HepG2 (cell line): ENCODE results near the gene SETD1B. TPM values are rescaled to one million over a fixed set of nuclear protein-coding genes. Genes with fewer than 3 reads are reported as not detected.

Experiments used
- DNMT1 ChIP-seq: sonication (generic); formaldehyde crosslinking; IDR thresholded peaks from 2 replicates; pipeline ENCODE4 v1.5.1; 2020; ENCODE audit warnings: mild to moderate bottlenecking, missing genetic modification reagents
- FOXA3 ChIP-seq: IDR thresholded peaks from 2 replicates; pipeline ENCODE4 v1.6.1; 2016; ENCODE audit warnings: missing genetic modification reagents, missing compliant biosample characterization
- NCOA2 ChIP-seq: sonication (generic); formaldehyde crosslinking; IDR thresholded peaks from 2 replicates; pipeline ENCODE4 v1.8.0; 2022; ENCODE audit warnings: inconsistent platforms
- RXRA ChIP-seq: sonication (generic); formaldehyde crosslinking; IDR thresholded peaks from 2 replicates; pipeline ENCODE4 v1.5.1; 2020; ENCODE audit warnings: missing genetic modification reagents
- SAP130 ChIP-seq: IDR thresholded peaks from 2 replicates; pipeline ENCODE4 v1.6.1; 2016; ENCODE audit warnings: low read depth
- SMYD3 ChIP-seq: sonication (generic); formaldehyde crosslinking; IDR thresholded peaks from 2 replicates; pipeline ENCODE4 v1.8.1; 2023; ENCODE audit warnings: mild to moderate bottlenecking, missing genetic modification reagents
- SNRNP70 ChIP-seq: fragments of 200-400 bp; formaldehyde crosslinking; IDR thresholded peaks from 2 replicates; pipeline ENCODE4 v1.6.1; 2017; ENCODE audit warnings: mild to moderate bottlenecking, low read depth, low read length, moderate library complexity
- TGIF2 ChIP-seq: IDR thresholded peaks from 2 replicates; pipeline ENCODE4 v1.6.1; 2016; ENCODE audit warnings: control low read depth, missing compliant biosample characterization
- ZBTB20 ChIP-seq: sonication (generic); formaldehyde crosslinking; IDR thresholded peaks from 2 replicates; pipeline ENCODE4 v1.8.1; 2023; ENCODE audit warnings: missing genetic modification reagents, low read depth, mild to moderate bottlenecking, borderline replicate concordance
- ZBTB42 ChIP-seq: sonication (generic); formaldehyde crosslinking; IDR thresholded peaks from 2 replicates; pipeline ENCODE4 v1.5.0; 2020; ENCODE audit warnings: mild to moderate bottlenecking, missing genetic modification reagents
- ZNF496 ChIP-seq: sonication (generic); formaldehyde crosslinking; IDR thresholded peaks from 2 replicates; pipeline ENCODE4 v1.8.1; 2023; ENCODE audit warnings: mild to moderate bottlenecking, moderate library complexity, missing genetic modification reagents; ENCODE audit not compliant: insufficient replicate concordance
- ZNF557 ChIP-seq: sonication (generic); formaldehyde crosslinking; IDR thresholded peaks from 2 replicates; pipeline ENCODE4 v1.4.0; 2020; ENCODE audit warnings: missing genetic modification reagents
- ZNF567 ChIP-seq: sonication (generic); formaldehyde crosslinking; IDR thresholded peaks from 2 replicates; pipeline ENCODE4 v1.8.1; 2023; ENCODE audit warnings: mild to moderate bottlenecking, missing genetic modification reagents, borderline replicate concordance
- ZNF607 ChIP-seq: sonication (generic); formaldehyde crosslinking; IDR thresholded peaks from 2 replicates; pipeline ENCODE4 v1.5.1; 2020; ENCODE audit warnings: missing genetic modification reagents, mild to moderate bottlenecking, borderline replicate concordance
- ZNF672 ChIP-seq: sonication (generic); formaldehyde crosslinking; IDR thresholded peaks from 2 replicates; pipeline ENCODE4 v1.8.1; 2022; ENCODE audit warnings: missing genetic modification reagents
- polyA plus RNA-seq, 8 experiments: library from polyadenylated mRNA; depleted of rRNA in 3 of 8; stranded (reverse) in 7 of 8; unstranded in 1 of 8; fragments of >200 nt; fragmentation: Illumina TruSeq in 4 of 8; extraction: Trizol in 4 of 8; gene quantifications; 2 replicates each; pipeline versions ENCODE4 v1.2.1 to v1.2.3, GENCODE V29; 2011 to 2016; ENCODE audit warnings: low read depth in 4 of 8, missing spikeins in 1 of 8, mixed read lengths in 1 of 8; ENCODE audit not compliant: insufficient read depth in 1 of 8
- total RNA-seq, 5 experiments: library from RNA; depleted of rRNA; stranded (reverse); fragments of >200 nt; fragmentation: Illumina TruSeq; extraction: Trizol; gene quantifications; 2 replicates each; pipeline ENCODE4 v1.2.3, GENCODE V29; 2016; ENCODE audit warnings: low read depth in 1 of 5
- TF ChIP-seq, protein P1 (sequence below): IDR thresholded peaks from 2 replicates; pipeline ENCODE4 v1.6.1; 2012; ENCODE audit warnings: low read depth, low read length, improper control_type of control experiment
- TF ChIP-seq, protein P2 (sequence below): sonication (generic); formaldehyde crosslinking; IDR thresholded peaks from 2 replicates; pipeline ENCODE4 v1.5.0; 2020; ENCODE audit warnings: mild to moderate bottlenecking, missing genetic modification reagents, moderate library complexity
- TF ChIP-seq, protein P3 (sequence below): sonication (generic); formaldehyde crosslinking; IDR thresholded peaks from 2 replicates; pipeline ENCODE4 v1.4.0; 2020; ENCODE audit warnings: missing genetic modification reagents
- TF ChIP-seq, protein P4 (sequence below): sonication (generic); formaldehyde crosslinking; IDR thresholded peaks from 2 replicates; pipeline ENCODE4 v1.9.0; 2021; ENCODE audit warnings: missing genetic modification reagents, mild to moderate bottlenecking, borderline replicate concordance
- TF ChIP-seq, protein P5 (sequence below): sonication (generic); formaldehyde crosslinking; IDR thresholded peaks from 2 replicates; pipeline ENCODE4 v1.9.0; 2021; ENCODE audit warnings: missing genetic modification reagents, borderline replicate concordance
- TF ChIP-seq, protein P6 (sequence below): sonication (generic); formaldehyde crosslinking; IDR thresholded peaks from 2 replicates; pipeline ENCODE4 v1.4.0; 2020; ENCODE audit warnings: mild to moderate bottlenecking, missing genetic modification reagents

The SETD1B gene
- total and polyA plus RNA-seq, 2 of the 13 experiments (the other 11 are each of a cell fraction or from before 2014, with no cell fraction given): 1.1 to 1.4 TPM

DNA sequence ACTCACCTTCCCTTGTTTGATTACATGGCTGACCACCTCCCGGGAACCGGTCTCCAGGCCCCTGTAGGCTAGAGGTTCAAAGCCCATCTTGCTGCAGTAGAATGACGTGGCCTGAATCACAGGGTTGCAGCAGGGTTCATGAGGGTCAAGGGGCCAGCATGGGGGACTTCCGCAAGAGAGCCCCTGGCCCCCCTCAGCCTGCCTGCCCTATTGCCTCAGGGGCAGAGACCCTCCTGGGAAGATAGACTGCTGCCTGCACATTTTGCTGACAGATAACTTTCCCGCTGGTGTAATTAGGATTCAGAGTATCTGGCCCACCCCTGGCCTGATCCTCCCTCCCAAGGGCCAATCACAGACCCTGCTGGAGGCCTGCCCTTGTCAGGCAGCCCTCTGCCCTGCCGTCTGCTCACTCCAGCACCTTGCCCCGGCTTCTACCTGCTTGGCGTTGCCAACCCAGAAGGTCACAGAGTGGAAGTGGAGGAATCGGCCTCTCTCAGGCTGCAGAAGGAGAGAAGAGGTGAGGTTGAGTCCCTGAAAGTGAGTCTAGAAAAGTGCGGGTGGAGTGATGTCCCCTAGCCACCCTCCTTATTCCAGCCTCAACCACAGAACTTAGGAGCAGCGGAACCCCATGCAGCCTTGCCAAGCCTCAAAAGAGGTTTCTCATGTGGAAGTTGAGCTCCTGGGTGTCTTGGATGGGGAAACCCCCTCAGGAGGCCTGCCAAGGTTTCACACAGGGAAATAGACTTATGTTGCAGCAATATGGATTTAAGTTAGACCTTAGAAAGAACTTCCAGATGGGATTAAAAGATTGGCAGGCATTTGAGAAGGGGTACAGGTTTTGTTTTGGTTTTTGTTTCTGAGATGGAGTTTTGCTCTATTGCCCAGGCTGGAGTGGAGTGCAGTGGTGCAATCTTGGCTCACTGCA, 53.8 kb downstream of the SETD1B start (continued):
- no peak; the same call in 1 of the 2 replicates for TF ChIP-seq DNMT1 (CRISPR knock-in tag)
- TF ChIP-seq, protein P1, sequence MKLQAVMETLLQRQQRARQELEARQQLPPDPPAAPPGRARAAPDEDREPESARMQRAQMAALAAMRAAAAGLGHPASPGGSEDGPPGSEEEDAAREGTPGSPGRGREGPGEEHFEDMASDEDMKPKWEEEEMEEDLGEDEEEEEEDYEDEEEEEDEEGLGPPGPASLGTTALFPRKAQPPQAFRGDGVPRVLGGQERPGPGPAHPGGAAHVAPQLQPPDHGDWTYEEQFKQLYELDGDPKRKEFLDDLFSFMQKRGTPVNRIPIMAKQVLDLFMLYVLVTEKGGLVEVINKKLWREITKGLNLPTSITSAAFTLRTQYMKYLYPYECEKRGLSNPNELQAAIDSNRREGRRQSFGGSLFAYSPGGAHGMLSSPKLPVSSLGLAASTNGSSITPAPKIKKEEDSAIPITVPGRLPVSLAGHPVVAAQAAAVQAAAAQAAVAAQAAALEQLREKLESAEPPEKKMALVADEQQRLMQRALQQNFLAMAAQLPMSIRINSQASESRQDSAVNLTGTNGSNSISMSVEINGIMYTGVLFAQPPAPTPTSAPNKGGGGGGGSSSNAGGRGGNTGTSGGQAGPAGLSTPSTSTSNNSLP: peak; percentile 56; the same call in 1 of the 2 replicates
- peak; percentile 60 for TF ChIP-seq FOXA3 (CRISPR knock-in tag)
- TF ChIP-seq SAP130 (CRISPR knock-in tag): peak; percentile 81
- TF ChIP-seq, protein P2, sequence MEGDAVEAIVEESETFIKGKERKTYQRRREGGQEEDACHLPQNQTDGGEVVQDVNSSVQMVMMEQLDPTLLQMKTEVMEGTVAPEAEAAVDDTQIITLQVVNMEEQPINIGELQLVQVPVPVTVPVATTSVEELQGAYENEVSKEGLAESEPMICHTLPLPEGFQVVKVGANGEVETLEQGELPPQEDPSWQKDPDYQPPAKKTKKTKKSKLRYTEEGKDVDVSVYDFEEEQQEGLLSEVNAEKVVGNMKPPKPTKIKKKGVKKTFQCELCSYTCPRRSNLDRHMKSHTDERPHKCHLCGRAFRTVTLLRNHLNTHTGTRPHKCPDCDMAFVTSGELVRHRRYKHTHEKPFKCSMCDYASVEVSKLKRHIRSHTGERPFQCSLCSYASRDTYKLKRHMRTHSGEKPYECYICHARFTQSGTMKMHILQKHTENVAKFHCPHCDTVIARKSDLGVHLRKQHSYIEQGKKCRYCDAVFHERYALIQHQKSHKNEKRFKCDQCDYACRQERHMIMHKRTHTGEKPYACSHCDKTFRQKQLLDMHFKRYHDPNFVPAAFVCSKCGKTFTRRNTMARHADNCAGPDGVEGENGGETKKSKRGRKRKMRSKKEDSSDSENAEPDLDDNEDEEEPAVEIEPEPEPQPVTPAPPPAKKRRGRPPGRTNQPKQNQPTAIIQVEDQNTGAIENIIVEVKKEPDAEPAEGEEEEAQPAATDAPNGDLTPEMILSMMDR (CRISPR knock-in tag): peak; percentile 21; the same call in 1 of the 2 replicates
- TF ChIP-seq SNRNP70: no peak
- 0 out of 2 replicates have a peak, but pooled peaks have one; percentile 41 for TF ChIP-seq ZBTB42 (CRISPR knock-in tag)
- TF ChIP-seq, protein P3, sequence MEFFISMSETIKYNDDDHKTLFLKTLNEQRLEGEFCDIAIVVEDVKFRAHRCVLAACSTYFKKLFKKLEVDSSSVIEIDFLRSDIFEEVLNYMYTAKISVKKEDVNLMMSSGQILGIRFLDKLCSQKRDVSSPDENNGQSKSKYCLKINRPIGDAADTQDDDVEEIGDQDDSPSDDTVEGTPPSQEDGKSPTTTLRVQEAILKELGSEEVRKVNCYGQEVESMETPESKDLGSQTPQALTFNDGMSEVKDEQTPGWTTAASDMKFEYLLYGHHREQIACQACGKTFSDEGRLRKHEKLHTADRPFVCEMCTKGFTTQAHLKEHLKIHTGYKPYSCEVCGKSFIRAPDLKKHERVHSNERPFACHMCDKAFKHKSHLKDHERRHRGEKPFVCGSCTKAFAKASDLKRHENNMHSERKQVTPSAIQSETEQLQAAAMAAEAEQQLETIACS (CRISPR knock-in tag): no peak
- TF ChIP-seq, protein P4, sequence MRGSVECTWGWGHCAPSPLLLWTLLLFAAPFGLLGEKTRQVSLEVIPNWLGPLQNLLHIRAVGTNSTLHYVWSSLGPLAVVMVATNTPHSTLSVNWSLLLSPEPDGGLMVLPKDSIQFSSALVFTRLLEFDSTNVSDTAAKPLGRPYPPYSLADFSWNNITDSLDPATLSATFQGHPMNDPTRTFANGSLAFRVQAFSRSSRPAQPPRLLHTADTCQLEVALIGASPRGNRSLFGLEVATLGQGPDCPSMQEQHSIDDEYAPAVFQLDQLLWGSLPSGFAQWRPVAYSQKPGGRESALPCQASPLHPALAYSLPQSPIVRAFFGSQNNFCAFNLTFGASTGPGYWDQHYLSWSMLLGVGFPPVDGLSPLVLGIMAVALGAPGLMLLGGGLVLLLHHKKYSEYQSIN: no peak
- no peak for TF ChIP-seq SMYD3 (CRISPR knock-in tag)
- no peak for TF ChIP-seq ZNF496 (CRISPR knock-in tag)
- no peak for TF ChIP-seq ZNF557
- TF ChIP-seq, protein P5, sequence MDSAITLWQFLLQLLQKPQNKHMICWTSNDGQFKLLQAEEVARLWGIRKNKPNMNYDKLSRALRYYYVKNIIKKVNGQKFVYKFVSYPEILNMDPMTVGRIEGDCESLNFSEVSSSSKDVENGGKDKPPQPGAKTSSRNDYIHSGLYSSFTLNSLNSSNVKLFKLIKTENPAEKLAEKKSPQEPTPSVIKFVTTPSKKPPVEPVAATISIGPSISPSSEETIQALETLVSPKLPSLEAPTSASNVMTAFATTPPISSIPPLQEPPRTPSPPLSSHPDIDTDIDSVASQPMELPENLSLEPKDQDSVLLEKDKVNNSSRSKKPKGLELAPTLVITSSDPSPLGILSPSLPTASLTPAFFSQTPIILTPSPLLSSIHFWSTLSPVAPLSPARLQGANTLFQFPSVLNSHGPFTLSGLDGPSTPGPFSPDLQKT (CRISPR knock-in tag): no peak
- peak; percentile 97 for TF ChIP-seq RXRA
- peak; percentile 31; the same call in 1 of the 2 replicates for TF ChIP-seq ZNF607
- TF ChIP-seq TGIF2 (CRISPR knock-in tag): no peak
- 0 out of 2 replicates have a peak, but pooled peaks have one; percentile 33 for TF ChIP-seq ZNF567 (CRISPR knock-in tag)
- 0 out of 2 replicates have a peak, but pooled peaks have one; percentile 76 for TF ChIP-seq ZNF672 (CRISPR knock-in tag)
- peak; percentile 71 for TF ChIP-seq NCOA2 (CRISPR knock-in tag)
- TF ChIP-seq ZBTB20 (CRISPR knock-in tag): no peak
- TF ChIP-seq, protein P6, sequence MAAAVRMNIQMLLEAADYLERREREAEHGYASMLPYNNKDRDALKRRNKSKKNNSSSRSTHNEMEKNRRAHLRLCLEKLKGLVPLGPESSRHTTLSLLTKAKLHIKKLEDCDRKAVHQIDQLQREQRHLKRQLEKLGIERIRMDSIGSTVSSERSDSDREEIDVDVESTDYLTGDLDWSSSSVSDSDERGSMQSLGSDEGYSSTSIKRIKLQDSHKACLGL: no peak
